Inflammatory macrophage treated with lipopolysaccharide for 4 hours (primary cell): ENCODE data around the gene FILIP1L.

Experiments
- DNase-seq: peaks from one replicate; pipeline ENCODE4 v3.0.0-alpha.2; 2020

FILIP1L gene

DNA sequence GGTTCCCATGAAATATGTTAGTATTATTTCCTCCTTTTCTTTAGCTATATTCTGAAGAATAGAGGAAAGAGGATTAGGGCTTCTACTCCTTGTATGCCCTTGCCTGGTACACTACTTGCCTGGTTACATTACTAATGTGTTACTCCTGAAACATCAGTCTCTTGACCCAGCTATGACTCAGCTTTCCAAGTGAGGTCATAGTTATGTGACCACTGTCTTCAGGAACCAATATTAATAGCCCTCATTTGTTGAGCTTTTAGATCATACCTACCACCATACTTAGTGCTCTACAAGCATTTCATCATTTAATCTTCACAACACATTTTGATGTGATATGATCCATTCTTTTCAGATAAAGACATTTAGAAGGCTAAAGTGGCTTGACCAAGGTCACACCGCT lies 236.3 kb downstream of the FILIP1L start:
- peak; percentile 89 for DNase-seq

DNA sequence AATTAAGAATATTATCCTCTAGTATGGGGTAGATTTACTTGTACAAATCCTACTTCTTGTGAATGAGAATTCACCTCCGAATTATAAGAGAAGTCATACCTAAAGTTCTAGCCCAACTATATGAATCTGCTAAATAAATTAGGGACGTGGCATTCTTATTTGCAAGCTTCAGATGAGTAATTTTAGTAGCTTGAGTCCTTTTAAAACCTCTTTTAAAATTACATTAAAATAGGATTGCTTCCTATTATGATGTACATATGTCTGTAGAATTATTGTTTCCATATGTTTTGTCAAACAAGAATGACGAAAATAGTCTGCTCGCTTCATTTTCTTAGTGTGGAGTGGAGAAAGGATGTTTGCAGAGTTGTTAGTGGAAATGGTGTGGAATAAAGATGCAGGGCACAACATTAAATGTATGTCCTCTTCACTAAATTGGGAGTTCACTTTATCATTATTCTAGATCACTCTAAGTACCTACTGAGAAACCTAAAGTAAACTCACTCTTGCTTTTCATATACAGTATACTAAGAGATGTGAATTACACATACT lies 237.2 kb downstream of the FILIP1L start:
- no peak for DNase-seq

DNA sequence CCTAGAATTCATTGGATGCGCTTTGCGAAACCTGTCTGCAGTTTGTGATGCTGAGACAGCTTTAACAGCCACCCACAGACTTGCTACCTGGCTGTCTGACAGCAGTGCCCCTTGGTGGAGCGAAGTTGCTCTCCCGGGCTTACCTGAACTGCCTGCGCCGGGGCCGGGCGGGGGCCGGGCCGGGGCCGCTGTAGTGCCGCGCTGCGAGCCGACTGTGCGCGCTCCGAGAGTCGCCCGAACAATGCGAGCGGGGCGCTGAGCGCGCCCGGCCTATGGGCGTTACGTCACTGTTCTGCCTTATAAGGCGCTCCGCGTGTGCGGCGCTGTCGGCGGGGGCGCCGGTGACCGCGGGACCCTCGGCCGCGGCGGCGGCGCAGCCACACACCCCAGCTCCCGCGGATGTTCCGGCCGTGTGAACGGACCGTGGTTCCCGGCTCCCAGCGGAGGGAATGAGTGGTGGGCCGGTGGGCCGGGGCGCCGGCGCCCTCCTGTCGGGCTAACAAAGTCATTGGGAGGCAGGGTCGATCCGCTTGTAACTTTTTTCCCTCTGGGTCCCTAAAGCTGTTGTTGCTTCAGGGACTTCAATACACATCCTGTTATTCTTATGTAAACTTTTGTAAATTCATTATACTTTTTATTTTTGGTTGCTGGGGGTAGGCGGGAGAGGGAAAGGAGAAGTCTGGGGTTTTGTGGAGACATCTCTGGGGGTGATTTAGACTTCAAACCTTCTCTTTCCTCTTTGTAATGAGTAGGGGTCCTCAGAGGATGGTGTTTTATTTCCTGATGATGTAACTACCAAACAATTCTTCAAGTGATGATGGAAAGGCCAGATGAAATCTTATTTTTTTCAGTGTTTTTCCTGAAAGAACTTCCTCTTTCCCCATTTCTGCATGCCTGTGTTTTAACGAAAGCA lies 238.1 kb downstream of the FILIP1L start:
- DNase-seq: peak; percentile 79

DNA sequence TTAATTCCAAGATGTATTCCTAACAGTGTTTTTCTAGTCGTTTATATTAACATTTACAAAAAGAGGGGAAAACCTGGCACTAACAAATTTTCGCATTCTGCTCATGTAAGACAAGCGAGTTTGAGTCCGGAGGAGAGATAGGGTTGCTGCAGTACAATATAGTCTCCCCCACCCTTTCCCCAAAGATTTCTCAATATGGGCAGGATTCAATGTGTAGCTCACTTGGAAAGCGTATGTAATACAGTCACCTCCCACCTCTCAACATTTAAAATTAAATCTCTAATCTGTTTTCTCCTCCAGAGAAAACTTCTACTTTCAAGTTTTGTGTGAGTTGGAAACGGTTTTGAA lies 238.7 kb downstream of the FILIP1L start:
- peak; percentile 64 for DNase-seq

- no peak for DNase-seq
Observed at GRCh38 chr3:99874237-99875002, 239.9 kb downstream of the FILIP1L start.

DNA sequence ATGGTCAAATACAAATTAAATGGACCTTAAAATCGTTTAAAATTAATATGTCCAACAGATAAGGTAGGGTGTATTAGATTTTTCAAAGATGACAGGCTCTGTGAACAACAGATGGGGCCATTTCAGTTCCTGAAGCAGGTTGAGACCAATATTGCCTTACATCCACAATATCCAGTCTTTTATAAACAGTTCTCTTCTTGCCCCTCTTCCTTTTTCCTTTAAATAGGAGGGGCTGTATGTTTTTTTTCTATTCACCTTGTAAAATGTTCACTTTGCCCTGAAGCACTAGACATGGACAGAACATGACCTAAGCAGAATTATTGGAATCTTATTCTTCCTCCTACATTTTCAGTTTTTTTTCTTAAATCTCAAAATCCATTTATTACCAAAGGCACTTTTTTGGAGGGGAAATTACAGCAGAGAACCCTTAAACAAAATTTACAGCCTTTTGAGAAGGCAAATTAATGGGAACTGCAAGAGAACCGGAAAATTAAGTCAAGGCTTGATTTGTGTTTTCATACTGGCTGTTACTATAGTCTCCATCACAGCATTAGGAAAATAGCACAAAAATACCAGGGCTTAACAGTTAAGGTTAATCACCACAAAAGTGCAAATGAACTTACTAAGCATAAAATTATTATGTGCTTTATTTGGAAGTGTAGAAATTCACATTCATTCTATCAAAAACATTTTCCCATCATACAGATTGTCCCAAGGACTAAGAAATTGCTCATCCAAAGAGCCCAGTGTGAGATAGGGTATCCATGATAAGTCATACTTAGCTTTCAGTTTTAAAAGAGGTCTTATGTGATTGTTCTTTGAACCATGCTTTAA lies 240.8 kb downstream of the FILIP1L start:
- no peak for DNase-seq

DNA sequence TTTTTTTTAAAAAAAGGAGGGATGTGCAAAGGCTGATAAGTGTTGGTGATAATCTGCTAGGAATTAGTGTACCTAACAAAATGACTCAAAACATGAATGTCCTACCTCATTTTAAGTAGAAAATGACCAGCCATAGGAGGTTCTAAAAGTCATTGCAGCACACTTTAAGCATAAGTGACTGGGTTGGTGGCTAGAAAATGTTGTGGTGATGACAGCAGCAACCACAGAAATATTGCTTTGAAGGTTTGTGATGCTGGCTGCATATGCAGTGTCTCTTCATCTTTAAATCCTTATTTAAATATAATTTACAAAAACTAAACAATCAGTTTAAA lies 241.4 kb downstream of the FILIP1L start:
- DNase-seq: peak; percentile 16

DNA sequence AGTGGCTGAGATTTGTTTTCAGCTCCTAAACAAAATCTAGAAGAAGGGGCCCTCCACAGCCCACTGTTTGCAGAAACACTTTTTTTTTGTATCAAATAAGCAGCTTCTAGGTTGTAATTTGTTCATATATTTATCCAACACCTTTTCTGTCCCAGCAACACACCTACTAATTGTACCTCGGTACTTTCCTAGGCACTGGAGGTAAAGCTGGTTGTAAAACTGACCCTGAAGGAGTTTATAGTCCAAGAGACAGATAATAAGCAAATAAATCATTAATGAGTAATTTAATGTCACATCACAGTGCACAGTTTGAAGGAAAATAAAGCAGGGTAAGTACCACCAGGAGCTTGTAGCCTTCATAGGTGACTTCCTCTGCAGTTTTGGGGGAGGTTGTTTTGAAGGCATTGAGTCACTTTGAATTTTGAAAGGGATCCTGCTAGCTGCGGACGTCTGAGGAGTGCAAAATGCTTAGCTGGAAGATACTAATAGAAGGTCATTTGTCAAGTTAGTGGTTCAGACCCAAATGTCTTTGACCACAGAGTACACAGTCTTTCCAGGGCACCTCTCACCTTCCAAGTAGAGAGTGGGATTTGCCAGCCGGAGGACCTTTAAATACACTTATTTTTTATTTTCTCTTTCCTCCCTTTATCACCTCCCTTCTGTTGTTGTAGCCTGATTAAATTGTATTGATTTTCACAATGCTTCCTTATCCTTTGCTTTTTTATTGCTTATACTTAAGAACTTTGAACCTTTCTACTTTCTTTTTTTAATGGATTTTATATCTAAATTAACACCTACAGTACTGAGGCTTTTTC lies 242.9 kb downstream of the FILIP1L start:
- DNase-seq: no peak

DNA sequence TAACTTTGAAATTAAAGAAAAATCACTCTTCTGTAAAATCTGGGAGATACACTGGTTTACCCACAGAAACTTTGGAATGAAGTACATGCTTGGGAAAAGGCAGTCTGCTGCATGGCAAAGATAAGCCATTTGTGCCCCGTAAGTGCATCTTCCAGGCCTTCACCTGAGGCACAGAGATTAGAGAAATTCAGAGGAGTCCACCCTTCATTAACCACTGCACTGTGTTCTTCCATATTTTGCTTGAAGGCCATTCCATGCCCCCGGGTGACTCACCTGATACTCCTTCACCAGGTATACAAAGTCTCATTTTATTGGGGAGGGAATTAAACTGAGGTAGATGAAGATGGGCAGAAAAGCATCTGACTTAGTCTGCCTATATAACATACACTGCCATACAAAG lies 243.6 kb downstream of the FILIP1L start:
- DNase-seq: no peak

GRCh38 chr3:99869621-99870020 lies 244.7 kb downstream of the FILIP1L start:
- DNase-seq: no peak

- no peak for DNase-seq
Observed at GRCh38 chr3:99868311-99868646, 246.0 kb downstream of the FILIP1L start.

GRCh38 chr3:99867594-99868310 lies 246.5 kb downstream of the FILIP1L start:
- DNase-seq: no peak

DNA sequence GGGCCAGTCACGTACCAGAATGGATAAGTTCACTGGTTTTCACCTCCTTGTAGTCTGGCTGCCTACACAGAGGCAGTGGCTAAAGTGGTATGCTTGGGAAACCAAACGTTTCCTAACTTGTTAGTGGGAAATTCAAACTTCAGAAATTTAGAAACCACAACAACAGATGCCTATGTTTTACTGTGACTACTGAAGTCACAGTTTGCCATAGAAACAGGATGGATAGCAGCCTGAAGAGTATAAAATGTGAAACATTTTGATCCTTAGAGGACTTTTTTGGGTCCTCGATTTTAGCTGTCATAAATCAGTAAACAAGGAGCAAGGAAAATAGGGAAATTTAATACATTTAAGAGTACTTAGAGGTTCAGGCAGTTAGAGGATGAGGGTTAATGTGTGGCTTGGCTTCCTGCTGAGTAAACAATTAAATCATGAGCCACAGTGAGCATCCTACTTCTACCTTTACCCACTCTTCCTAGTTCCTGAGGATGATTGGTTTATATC lies 248.0 kb downstream of the FILIP1L start:
- DNase-seq: peak; percentile 19

DNA sequence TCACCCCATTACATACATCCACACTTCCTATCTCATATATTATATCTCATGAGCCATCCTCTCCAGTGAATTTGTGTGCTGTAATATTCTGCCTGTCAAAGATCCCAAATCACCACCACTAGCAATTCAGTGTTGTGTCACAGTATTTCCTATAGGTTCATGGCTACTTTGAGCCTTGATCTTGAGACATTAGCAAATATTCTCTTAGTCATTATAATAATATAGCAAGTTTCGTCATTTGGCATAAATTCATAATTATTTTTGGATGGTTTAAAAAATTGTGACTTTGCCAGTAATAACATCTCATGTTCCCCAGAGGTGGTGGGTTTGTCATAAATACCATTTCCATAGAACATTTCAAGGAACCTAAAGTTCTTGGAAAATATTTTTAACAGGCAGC lies 249.0 kb downstream of the FILIP1L start:
- DNase-seq: no peak

GRCh38 chr3:99864289-99864688 lies 250.0 kb downstream of the FILIP1L start:
- no peak for DNase-seq

- no peak for DNase-seq
Observed at GRCh38 chr3:99863588-99863987, 250.7 kb downstream of the FILIP1L start.

- no peak for DNase-seq
Observed at GRCh38 chr3:99863002-99863401, 251.3 kb downstream of the FILIP1L start.

- no peak for DNase-seq
Observed at GRCh38 chr3:99862208-99862607, 252.1 kb downstream of the FILIP1L start.

DNA sequence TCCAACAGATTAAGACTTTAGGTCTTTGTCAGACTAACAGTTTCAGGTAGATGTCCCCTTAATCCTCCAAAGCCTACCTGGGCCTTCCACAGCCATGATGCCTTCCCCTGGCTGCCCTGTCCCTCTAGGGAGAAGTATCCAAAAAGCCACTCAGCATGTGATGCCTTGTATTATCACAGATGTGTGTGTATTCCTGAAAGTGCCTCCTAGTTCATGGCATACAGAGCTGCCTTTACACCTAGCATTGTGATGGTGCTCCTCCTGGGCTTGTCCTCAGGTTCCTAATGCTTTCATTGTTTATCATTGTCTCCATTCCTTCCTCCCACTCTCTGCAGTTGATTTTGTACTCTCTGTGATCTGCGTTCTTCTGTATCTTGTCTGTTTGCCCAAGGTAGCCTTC lies 253.1 kb downstream of the FILIP1L start:
- no peak for DNase-seq

GRCh38 chr3:99859825-99860224 lies 254.5 kb downstream of the FILIP1L start:
- DNase-seq: no peak

DNA sequence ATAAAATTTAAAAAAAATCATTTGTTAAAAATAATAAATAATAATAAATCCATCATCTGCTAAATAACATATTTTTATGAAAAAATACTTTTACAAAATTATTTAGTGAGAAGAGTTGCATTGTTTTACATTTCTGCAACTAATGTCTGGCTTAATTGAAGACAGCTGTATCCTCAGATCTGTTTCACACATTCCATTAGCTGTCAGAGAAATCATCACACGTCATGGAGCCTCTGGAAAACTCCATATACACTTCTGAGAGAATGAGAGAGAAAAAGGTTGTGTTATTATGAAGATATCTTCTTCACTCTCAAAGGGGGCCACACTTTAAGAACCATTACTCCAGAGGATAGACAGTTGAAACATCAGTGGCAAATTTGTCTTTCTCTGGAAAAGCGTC lies 255.8 kb downstream of the FILIP1L start:
- DNase-seq: no peak

DNA sequence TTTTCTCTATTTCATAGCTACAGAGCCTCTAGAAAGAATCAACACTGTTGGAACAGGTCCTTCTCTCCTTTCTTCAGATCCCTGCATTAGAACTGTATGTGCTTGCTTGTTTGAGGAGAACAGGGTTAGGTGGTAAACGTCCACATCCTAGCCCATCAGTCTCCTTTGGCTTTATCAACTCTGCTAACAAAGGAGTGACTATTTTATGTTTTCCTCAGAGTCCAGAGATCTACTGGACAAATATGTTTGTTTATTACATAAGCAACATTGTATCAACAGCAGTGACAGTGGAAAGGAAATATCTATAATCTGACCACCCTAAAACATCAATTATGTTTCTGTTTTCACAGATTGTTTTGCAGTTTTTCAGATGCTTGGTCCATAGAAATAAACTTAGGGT lies 257.0 kb downstream of the FILIP1L start:
- no peak for DNase-seq
